BLaER1 (cell line): Measurements from ENCODE around the gene RIPPLY2.
A peak's percentile ranks its signal among the peaks of the same experiment; 100 is the strongest.

ENCODE experiments used
- H3K27ac ChIP-seq: shearing (Covaris generic); formaldehyde crosslinking; 2 replicates; pipeline ENCODE4 v1.8.1; 2022
- H3K27me3 ChIP-seq: shearing (Covaris generic); formaldehyde crosslinking; 2 replicates; pipeline ENCODE4 v1.8.1; 2022
- H3K36me3 ChIP-seq: shearing (Covaris generic); formaldehyde crosslinking; 2 replicates; pipeline ENCODE4 v1.8.1; 2022
- H3K4me1 ChIP-seq: shearing (Covaris generic); formaldehyde crosslinking; 2 replicates; pipeline ENCODE4 v1.8.1; 2022
- H3K4me2 ChIP-seq: shearing (Covaris generic); formaldehyde crosslinking; 2 replicates; pipeline ENCODE4 v1.8.1; 2022
- H3K4me3 ChIP-seq: shearing (Covaris generic); formaldehyde crosslinking; 2 replicates; pipeline ENCODE4 v1.8.1; 2022
- H3K9ac ChIP-seq: shearing (Covaris generic); formaldehyde crosslinking; 2 replicates; pipeline ENCODE4 v1.8.1; 2022
- H3K9me3 ChIP-seq: shearing (Covaris generic); formaldehyde crosslinking; 2 replicates; pipeline ENCODE4 v1.8.1; 2022
- H4K20me1 ChIP-seq: shearing (Covaris generic); formaldehyde crosslinking; 2 replicates; pipeline ENCODE4 v1.8.1; 2022
- Cebpa-rat ChIP-seq: shearing (Covaris generic); IDR thresholded peaks from 2 replicates; pipeline ENCODE4 v1.8.1; 2022

RIPPLY2 gene

GRCh38 chr6:83859410-83860358 is 6.5 kb downstream of the RIPPLY2 start, which contains the start of gene CYB5R4:
Gene CYB5R4 (plus strand): TSS chr6:83859689. CDS start chr6:83859783, 94 bp downstream.
- Histone ChIP-seq H3K27me3 (no peaks in the 10 kb centered on the region), H3K4me2 (peak within 1 kb of the TSS; percentile 69), H3K9ac (peak within 1 kb of the TSS; percentile 77), H3K36me3 (peaks cover 4% of the 10 kb centered on the region), H3K27ac (peak within 1 kb of the TSS; percentile 55; the same call in 1 of the 2 replicates), H3K9me3 (no peaks in the 10 kb centered on the region), H4K20me1 (peaks cover 21% of the 10 kb centered on the region), H3K4me3 (peak within 1 kb of the TSS; percentile 82), H3K4me1 (peaks cover 15% of the 10 kb centered on the region)
- TF ChIP-seq Cebpa-rat = no peak

- no peaks in the 10 kb centered on the region for H3K9me3 ChIP-seq
- H3K36me3 ChIP-seq = peaks cover 11% of the 10 kb centered on the region
- peak overlapping the region; percentile 77 for H3K9ac ChIP-seq
- H3K4me3 ChIP-seq = peak overlapping the region; percentile 82
- peaks cover 21% of the 10 kb centered on the region for H4K20me1 ChIP-seq
- peaks cover 15% of the 10 kb centered on the region for H3K4me1 ChIP-seq
- no peak for TF ChIP-seq Cebpa-rat
- H3K27ac ChIP-seq = no peak overlapping the region
- no peaks in the 10 kb centered on the region for H3K27me3 ChIP-seq
- peak overlapping the region; percentile 68 for H3K4me2 ChIP-seq
Measured at GRCh38 chr6:83860359-83860755, 7.2 kb downstream of the RIPPLY2 start.

GRCh38 chr6:83860782-83861495 is 7.8 kb downstream of the RIPPLY2 start:
- Histone ChIP-seq H3K9me3 (peaks cover 4% of the 10 kb centered on the region; the same call in 1 of the 2 replicates), H3K4me1 (peaks cover 15% of the 10 kb centered on the region), H3K27ac (no peak overlapping the region), H3K27me3 (no peaks in the 10 kb centered on the region), H3K4me2 (peak overlapping the region; percentile 68), H3K36me3 (peaks cover 16% of the 10 kb centered on the region), H3K9ac (peak overlapping the region; percentile 77; the same call in 1 of the 2 replicates), H3K4me3 (peak overlapping the region; percentile 82), H4K20me1 (peaks cover 21% of the 10 kb centered on the region)
- TF ChIP-seq Cebpa-rat = no peak

- Histone ChIP-seq H3K4me3 (no peak overlapping the region), H3K9ac (no peak overlapping the region), H3K27me3 (no peaks in the 10 kb centered on the region), H3K4me1 (peaks cover 15% of the 10 kb centered on the region), H3K27ac (no peak overlapping the region), H4K20me1 (peaks cover 21% of the 10 kb centered on the region), H3K36me3 (peaks cover 36% of the 10 kb centered on the region), H3K4me2 (no peak overlapping the region), H3K9me3 (peaks cover 20% of the 10 kb centered on the region)
- no peak for TF ChIP-seq Cebpa-rat
Measured at GRCh38 chr6:83862776-83863471, 9.8 kb downstream of the RIPPLY2 start.

GRCh38 chr6:83867043-83867442 is 13.9 kb downstream of the RIPPLY2 start:
- peaks cover 61% of the 10 kb centered on the region for H3K36me3 ChIP-seq
- H3K9me3 ChIP-seq = peaks cover 28% of the 10 kb centered on the region
- no peak overlapping the region for H3K4me3 ChIP-seq
- no peak overlapping the region for H3K27ac ChIP-seq
- H3K4me2 ChIP-seq = no peak overlapping the region
- TF ChIP-seq Cebpa-rat = no peak
- H3K4me1 ChIP-seq = no peaks in the 10 kb centered on the region
- peaks cover 7% of the 10 kb centered on the region for H4K20me1 ChIP-seq
- no peaks in the 10 kb centered on the region for H3K27me3 ChIP-seq
- H3K9ac ChIP-seq = no peak overlapping the region

GRCh38 chr6:83867527-83868161 is 14.5 kb downstream of the RIPPLY2 start:
- Histone ChIP-seq H3K36me3 (peaks cover 61% of the 10 kb centered on the region), H3K4me3 (no peak overlapping the region), H3K27ac (no peak overlapping the region), H3K9ac (no peak overlapping the region), H3K4me2 (no peak overlapping the region), H4K20me1 (peaks cover under 1% of the 10 kb centered on the region; the same call in 1 of the 2 replicates), H3K27me3 (no peaks in the 10 kb centered on the region), H3K4me1 (no peaks in the 10 kb centered on the region), H3K9me3 (peaks cover 28% of the 10 kb centered on the region)
- no peak for TF ChIP-seq Cebpa-rat

GRCh38 chr6:83868639-83869038 is 15.5 kb downstream of the RIPPLY2 start:
- Histone ChIP-seq H4K20me1 (no peaks in the 10 kb centered on the region), H3K27ac (no peak overlapping the region), H3K9me3 (peaks cover 28% of the 10 kb centered on the region), H3K36me3 (peaks cover 61% of the 10 kb centered on the region), H3K4me3 (no peak overlapping the region), H3K4me2 (no peak overlapping the region), H3K27me3 (no peaks in the 10 kb centered on the region), H3K9ac (no peak overlapping the region), H3K4me1 (no peaks in the 10 kb centered on the region; the same call in 1 of the 2 replicates)
- TF ChIP-seq Cebpa-rat = no peak

GRCh38 chr6:83870649-83871048 is 17.5 kb downstream of the RIPPLY2 start:
- H3K4me1 ChIP-seq = no peaks in the 10 kb centered on the region; the same call in 1 of the 2 replicates
- peaks cover 47% of the 10 kb centered on the region for H3K36me3 ChIP-seq
- no peak overlapping the region for H3K4me2 ChIP-seq
- H3K9ac ChIP-seq = no peak overlapping the region
- no peak overlapping the region for H3K4me3 ChIP-seq
- H3K27ac ChIP-seq = no peak overlapping the region
- H3K9me3 ChIP-seq = peaks cover 27% of the 10 kb centered on the region
- H4K20me1 ChIP-seq = no peaks in the 10 kb centered on the region
- no peaks in the 10 kb centered on the region for H3K27me3 ChIP-seq
- no peak for TF ChIP-seq Cebpa-rat
